ENCODE results near the gene JPH3.

The JPH3 gene

GRCh38 chr16:87644596-87644995 lies 42.3 kb downstream of the JPH3 start:
- Histone ChIP-seq H3K4me3 (no peak overlapping the region), H3K4me1 (peaks cover 0 to 3% (median 0%) of the 10 kb centered on the region in 4 donors), H3K36me3 (no peaks in the 10 kb centered on the region), H3K27ac (no peak overlapping the region), H3K27me3 (peaks cover 0 to 63% of the 10 kb centered on the region in 2 donors), H3K9me3 (no peaks in the 10 kb centered on the region)
- TF ChIP-seq CTCF (IDR thresholded peaks at IDR 0.05) = no peak
- no peak for DNase-seq
- intact Hi-C loops (cut with DNase I; ENCODE audit: low total_unique reads) = no loop called here

GRCh38 chr16:87645802-87646201 lies 43.5 kb downstream of the JPH3 start:
- no peak for DNase-seq
- H3K27me3 ChIP-seq = peaks cover 0 to 62% of the 10 kb centered on the region in 2 donors
- peaks cover 0 to 3% (median 0%) of the 10 kb centered on the region in 4 donors for H3K4me1 ChIP-seq
- H3K27ac ChIP-seq = no peak overlapping the region
- no peak overlapping the region for H3K4me3 ChIP-seq
- H3K9me3 ChIP-seq = no peaks in the 10 kb centered on the region
- intact Hi-C loops (cut with DNase I; ENCODE audit: low total_unique reads) = no loop called here
- no peak for TF ChIP-seq CTCF (IDR thresholded peaks at IDR 0.05)
- no peaks in the 10 kb centered on the region for H3K36me3 ChIP-seq

- Histone ChIP-seq H3K27ac (no peak overlapping the region), H3K4me1 (peaks cover 0 to 3% (median 0%) of the 10 kb centered on the region in 4 donors), H3K36me3 (no peaks in the 10 kb centered on the region), H3K9me3 (no peaks in the 10 kb centered on the region), H3K4me3 (no peak overlapping the region), H3K27me3 (peaks cover 0 to 44% of the 10 kb centered on the region in 2 donors)
- no peak for TF ChIP-seq CTCF (IDR thresholded peaks at IDR 0.05)
- DNase-seq = no peak
- intact Hi-C loops (cut with DNase I; ENCODE audit: low total_unique reads) = no loop called here
Measured at GRCh38 chr16:87647431-87648185, 45.3 kb downstream of the JPH3 start.

GRCh38 chr16:87648236-87648635 lies 45.9 kb downstream of the JPH3 start:
- no peak overlapping the region for H3K4me3 ChIP-seq
- TF ChIP-seq CTCF (IDR thresholded peaks at IDR 0.05) = no peak
- H3K27ac ChIP-seq = no peak overlapping the region
- H3K36me3 ChIP-seq = no peaks in the 10 kb centered on the region
- H3K27me3 ChIP-seq = peaks cover 0 to 42% of the 10 kb centered on the region in 2 donors
- no peak for DNase-seq
- H3K9me3 ChIP-seq = no peaks in the 10 kb centered on the region
- H3K4me1 ChIP-seq = peaks cover 0 to 3% (median 0%) of the 10 kb centered on the region in 4 donors
- intact Hi-C loops (cut with DNase I; ENCODE audit: low total_unique reads) = no loop called here

- TF ChIP-seq CTCF (IDR thresholded peaks at IDR 0.05) = no peak
- H3K27ac ChIP-seq = no peak overlapping the region
- no peaks in the 10 kb centered on the region for H3K9me3 ChIP-seq
- H3K4me3 ChIP-seq = no peak overlapping the region
- intact Hi-C loops (cut with DNase I; ENCODE audit: low total_unique reads) = no loop called here
- peaks cover 0 to 3% (median 0%) of the 10 kb centered on the region in 4 donors for H3K4me1 ChIP-seq
- no peak for DNase-seq
- peaks cover 0 to 39% of the 10 kb centered on the region in 2 donors for H3K27me3 ChIP-seq
- no peaks in the 10 kb centered on the region for H3K36me3 ChIP-seq
Measured at GRCh38 chr16:87648698-87649487, 46.6 kb downstream of the JPH3 start.

All from tibial artery (tissue), 4 donors.